GM12891 (cell line): ENCODE data around the gene ZNF267.
A peak's percentile ranks its signal among the peaks of the same experiment; 100 is the strongest.
"Not testable (repeated sequence)": the region's sequence is repeated elsewhere in the genome, so short reads cannot be mapped to it uniquely, and the experiment has no call there.

Experiments used
- DNase-seq: peaks from one replicate; pipeline ENCODE4 v3.0.0; 2011; ENCODE audit warnings: low spot score; ENCODE audit not compliant: insufficient read length
- FAIRE-seq: peaks from 2 replicates; lab custom pipeline; 2011; peaks lifted over from hg19 to GRCh38; lab: Jason Lieb, UNC
- PAX5 ChIP-seq: IDR thresholded peaks from 2 replicates; pipeline ENCODE4 v1.6.1; 2011; ENCODE audit warnings: low read length, moderate library complexity, mild to moderate bottlenecking; ENCODE audit not compliant: insufficient read depth, severe bottlenecking
- POLR2A ChIP-seq: IDR thresholded peaks from 2 replicates; pipeline ENCODE4 v1.6.1; 2011; ENCODE audit warnings: low read depth, low read length, control low read depth
- POLR2AphosphoS5 ChIP-seq: IDR thresholded peaks from 2 replicates; pipeline ENCODE4 v1.6.1; 2011; ENCODE audit warnings: low read depth, low read length, control low read depth
- POU2F2 ChIP-seq: IDR thresholded peaks from 2 replicates; pipeline ENCODE4 v1.6.1; 2011; ENCODE audit warnings: low read depth, mild to moderate bottlenecking, control low read depth, low read length, moderate library complexity
- SPI1 ChIP-seq: IDR thresholded peaks from 2 replicates; pipeline ENCODE4 v1.6.1; 2011; ENCODE audit warnings: low read depth, low read length, control low read depth
- TAF1 ChIP-seq: IDR thresholded peaks from 2 replicates; pipeline ENCODE4 v1.6.1; 2011; ENCODE audit warnings: low read depth, low read length, control low read depth

The ZNF267 gene

GRCh38 chr16:31876951-31877828 is 3.6 kb downstream of the ZNF267 start:
- no peak for FAIRE-seq

GRCh38 chr16:31877876-31878642 is 4.5 kb downstream of the ZNF267 start:
- no peak for FAIRE-seq
- TF ChIP-seq POLR2AphosphoS5: peak; percentile 36; the same call in 1 of the 2 replicates
- no peak for TF ChIP-seq POLR2A
- no peak for DNase-seq

More at GRCh38 chr16:31876951-31877828, 3.6 kb downstream of the ZNF267 start:
- peak; percentile 49; the same call in 1 of the 2 replicates for TF ChIP-seq POLR2A
- TF ChIP-seq POLR2AphosphoS5: no peak
- TF ChIP-seq POU2F2: peak; percentile 29; the same call in 1 of the 2 replicates
- peak; percentile 50; the same call in 1 of the 2 replicates for TF ChIP-seq TAF1
- no peak for TF ChIP-seq SPI1
- TF ChIP-seq PAX5: no peak
- no peak for DNase-seq

- FAIRE-seq (no peak), DNase-seq (no peak)
- no peak for TF ChIP-seq SPI1
Observed at GRCh38 chr16:31879937-31880321, 6.3 kb downstream of the ZNF267 start.

- FAIRE-seq (no peak), DNase-seq (no peak)
- no peak for TF ChIP-seq POLR2A
- TF ChIP-seq TAF1: no peak
Observed at GRCh38 chr16:31880322-31880979, 6.8 kb downstream of the ZNF267 start.

DNA sequence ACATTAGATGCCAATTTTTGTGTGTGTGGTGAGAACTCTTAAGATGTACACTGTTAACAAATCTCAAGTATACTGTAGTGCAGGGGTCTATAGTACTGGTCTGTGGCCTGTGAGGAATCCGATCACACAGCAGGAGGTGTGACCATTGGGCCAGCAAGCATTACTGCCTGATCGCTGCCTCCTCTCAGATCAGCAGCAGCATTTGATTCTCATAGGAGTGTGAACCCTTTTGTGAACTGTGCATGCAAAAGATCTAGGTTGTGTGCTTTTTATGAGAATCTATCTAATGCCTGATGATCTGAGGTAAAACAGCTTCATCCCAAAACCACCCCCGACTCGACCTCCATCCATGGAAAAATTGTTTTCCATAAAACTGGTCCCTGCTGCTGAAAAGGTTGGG is 12.6 kb downstream of the ZNF267 start:
- TF ChIP-seq POLR2A (peak; percentile 49; the same call in 1 of the 2 replicates), SPI1 (no peak)
- no peak for FAIRE-seq
- DNase-seq: no peak

- FAIRE-seq: no peak
- TF ChIP-seq POLR2A: no peak
- no peak for TF ChIP-seq TAF1
- no peak for TF ChIP-seq SPI1
- TF ChIP-seq POU2F2: no peak
- TF ChIP-seq PAX5: no peak
- no peak for TF ChIP-seq POLR2AphosphoS5
- DNase-seq: no peak
Observed at GRCh38 chr16:31888735-31889134, 15.1 kb downstream of the ZNF267 start.

GRCh38 chr16:31892111-31892510 is 18.5 kb downstream of the ZNF267 start:
- not testable (repeated sequence) for FAIRE-seq, DNase-seq

GRCh38 chr16:31893824-31894223 is 20.2 kb downstream of the ZNF267 start:
- TF ChIP-seq TAF1 (no peak), PAX5 (no peak), POLR2A (peak; percentile 68), POU2F2 (no peak), POLR2AphosphoS5 (peak; percentile 57)
- FAIRE-seq: no peak
- DNase-seq: no peak

DNA sequence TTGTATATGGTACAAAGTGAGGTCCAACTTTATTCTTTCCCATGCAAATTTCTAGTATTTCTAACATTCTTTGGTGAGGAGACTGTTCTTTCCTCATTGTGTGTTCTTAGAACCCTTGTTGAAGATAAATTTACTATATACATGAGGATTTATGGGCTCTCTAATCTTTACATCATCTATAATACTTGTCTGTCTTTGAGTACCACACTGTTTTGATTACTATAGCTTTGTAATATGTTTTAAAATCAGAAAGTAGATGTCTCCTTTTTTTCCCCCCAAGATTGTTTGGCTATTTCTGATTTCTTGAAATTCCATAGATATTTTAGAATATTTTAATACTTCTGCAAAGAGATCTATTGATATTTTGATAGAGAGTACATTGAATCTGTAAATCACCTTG is 23.7 kb downstream of the ZNF267 start:
- TF ChIP-seq POU2F2 (no peak), SPI1 (no peak), PAX5 (no peak), TAF1 (no peak), POLR2AphosphoS5 (no peak), POLR2A (no peak)
- FAIRE-seq (no peak), DNase-seq (no peak)

DNA sequence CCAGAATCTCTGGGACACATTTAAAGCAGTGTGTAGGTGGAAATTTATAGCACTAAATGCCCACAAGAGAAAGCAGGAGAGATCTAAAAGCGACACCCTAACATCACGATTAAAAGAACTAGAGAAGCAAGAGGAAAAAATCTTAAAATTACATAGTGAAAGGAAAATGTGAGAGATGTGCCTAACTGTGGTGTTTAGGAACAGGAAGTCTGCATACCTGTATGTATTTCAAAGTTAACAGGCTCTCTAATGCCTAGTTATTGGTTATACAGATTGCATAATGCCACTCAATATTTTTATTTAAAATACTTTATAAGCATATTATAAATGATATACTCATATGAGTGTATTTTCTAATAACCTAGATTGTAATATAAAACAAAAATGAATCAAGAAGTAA is 25.9 kb downstream of the ZNF267 start:
- DNase-seq (no peak), FAIRE-seq (no peak)
- TF ChIP-seq POLR2AphosphoS5 (no peak), TAF1 (no peak), POU2F2 (no peak), PAX5 (no peak)

- not testable (repeated sequence) for DNase-seq, FAIRE-seq
Observed at GRCh38 chr16:31904571-31904970, 31.0 kb downstream of the ZNF267 start.
